Measurements from ENCODE around the gene PSG11.
"Not testable (repeated sequence)": the region's sequence is repeated elsewhere in the genome, so short reads cannot be mapped to it uniquely, and the experiment has no call there.

The PSG11 gene

DNA sequence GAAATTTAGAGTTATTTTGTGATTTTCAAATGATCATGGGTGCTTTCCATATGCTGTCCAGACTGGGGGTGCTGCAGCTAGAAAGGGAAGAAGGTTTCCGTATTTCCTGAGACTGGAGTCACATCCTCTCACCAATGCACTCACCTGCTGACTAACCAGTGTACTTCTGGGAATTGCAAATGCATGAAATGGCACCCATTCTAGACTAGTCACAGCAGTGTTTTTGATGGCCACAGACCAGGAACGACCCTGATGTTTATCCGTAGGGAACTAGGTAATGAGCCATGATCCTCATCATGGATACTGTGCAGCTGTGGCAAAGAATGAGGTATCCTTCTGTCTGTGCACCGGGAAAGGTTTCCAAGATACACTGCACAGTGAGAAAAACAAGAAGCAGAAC is 37.1 kb downstream of the PSG11 start:
- not testable (repeated sequence) for DNase-seq (ENCODE audit: low read depth in 1 of 2, low spot score in 1 of 2)

DNA sequence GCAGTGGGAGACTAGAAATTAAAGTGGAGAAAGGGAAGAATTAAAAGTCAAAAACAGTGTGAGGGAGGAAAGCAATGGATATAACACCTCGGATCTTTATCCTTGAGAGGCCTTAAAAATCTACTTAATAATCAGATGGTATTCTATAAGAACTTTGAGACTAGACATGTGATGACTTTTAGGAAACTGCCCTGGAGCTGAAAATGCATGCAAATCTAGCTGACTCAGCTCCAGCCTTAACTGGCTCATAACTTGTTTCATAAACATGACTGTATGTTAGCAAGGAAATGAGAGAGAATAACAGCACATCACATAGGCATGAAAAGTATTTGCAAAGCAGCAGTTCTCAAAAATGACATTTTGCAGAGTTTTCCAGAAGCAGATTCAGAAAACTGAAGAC is 38.1 kb downstream of the PSG11 start:
- DNase-seq (ENCODE audit: low read depth in 1 of 2, low spot score in 1 of 2), result not testable (repeated sequence)

DNA sequence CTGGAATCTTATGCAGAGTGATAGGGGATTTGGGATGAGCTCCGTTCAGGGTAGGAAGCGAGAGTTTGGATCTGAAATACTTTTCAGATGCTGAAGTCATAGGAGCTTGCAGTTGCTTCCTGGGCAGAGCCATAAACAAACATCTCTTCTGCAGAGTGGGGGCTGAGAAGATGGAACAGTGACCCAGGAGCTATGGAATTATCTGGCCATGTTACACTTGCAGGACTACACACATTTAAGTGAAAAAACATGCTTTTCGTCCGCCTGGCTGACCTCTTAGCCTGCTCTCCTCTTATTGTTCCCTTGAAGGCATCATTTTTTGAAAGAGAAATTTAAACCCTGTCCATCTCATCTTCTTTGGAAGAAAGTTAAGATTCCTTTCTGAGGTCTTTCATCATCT is 40.7 kb downstream of the PSG11 start:
- DNase-seq (ENCODE audit: low read depth in 1 of 2, low spot score in 1 of 2), result no peak

DNA sequence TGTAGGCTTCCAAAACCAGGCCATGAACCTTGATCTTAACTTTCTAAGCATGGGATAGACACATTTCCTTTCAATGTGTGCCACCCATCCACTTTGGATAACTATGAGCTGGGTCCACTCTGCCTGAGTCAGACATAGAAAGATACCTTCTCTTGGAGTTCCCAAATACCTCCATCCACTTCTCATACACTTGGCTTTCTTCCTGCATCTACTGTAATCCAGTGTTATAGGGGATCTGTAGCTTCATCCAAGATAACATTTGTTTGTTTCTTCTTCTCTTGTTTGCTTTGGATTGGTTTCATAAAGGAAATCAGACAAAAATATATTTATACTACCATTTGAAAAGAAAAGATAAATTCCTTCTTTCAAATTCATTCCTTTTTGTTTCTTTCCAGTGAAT is 44.2 kb downstream of the PSG11 start:
- DNase-seq (ENCODE audit: low read depth in 1 of 2, low spot score in 1 of 2), result not testable (repeated sequence)

DNA sequence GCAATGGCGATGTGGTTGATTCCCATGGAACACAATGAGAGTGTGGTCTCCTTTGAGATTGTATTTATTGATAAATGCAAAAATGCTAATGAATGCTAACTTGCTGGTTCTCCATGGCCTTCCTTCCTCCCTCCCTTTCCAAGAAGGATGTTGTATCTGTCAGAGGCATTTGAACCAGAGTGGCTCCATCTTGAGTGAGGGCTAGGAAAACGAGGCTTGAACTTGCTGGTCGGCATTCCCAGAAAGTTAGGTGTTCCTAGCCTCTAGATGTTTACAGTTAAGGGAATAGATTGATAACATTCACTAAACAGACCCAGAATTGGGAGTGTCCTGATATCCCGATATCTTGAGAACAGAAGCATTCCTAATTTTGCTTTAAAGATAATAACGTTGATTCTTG is 54.8 kb downstream of the PSG11 start:
- not testable (repeated sequence) for DNase-seq (ENCODE audit: low read depth in 1 of 2, low spot score in 1 of 2)

DNA sequence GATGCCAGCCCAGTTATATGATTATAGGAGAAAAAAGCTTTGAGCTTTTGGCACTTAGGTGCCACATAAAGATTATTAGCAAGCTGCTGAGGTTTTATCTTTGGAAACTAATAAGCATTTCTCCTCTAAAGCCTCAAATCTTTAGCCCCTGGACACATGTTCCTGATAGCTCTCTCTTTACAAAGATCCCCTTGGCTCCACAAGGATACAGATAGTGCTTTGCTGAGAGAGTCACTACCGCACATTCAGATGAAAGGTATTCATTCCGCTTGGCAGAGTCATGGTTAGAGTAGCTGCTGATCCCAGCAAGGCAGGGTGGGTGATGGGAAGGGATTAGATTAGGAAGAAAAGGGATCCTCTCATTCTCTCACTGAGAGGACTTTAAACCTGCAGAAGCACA is 61.1 kb downstream of the PSG11 start:
- no peak for DNase-seq (ENCODE audit: low read depth in 1 of 2, low spot score in 1 of 2)

DNA sequence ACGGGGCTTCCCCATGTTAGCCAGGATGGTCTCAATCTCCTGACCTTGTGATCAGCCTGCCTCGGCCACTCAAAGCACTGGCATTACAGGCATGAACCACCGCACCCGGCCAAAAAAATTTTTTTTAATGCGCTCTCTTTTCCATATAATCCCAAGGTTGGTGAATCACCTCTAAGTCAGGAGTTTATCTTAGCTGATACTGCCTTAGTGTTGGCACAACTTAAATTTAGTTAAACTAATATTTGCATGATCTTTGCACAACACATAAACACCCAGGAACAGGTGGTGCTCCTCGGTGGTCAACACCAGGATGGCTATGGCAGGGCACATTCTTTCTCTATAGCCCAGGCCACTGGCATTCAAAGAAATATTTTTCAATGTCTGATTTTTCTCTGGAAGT is 65.2 kb downstream of the PSG11 start:
- DNase-seq (ENCODE audit: low read depth in 1 of 2, low spot score in 1 of 2), result no peak

Data from activated CD4-positive, alpha-beta T cell treated with anti-CD3 and anti-CD28 coated beads, Interleukin-2, amount 50 U/mL, for 24 hours (primary cell).